HG03520 (cell line): ENCODE measurements around the gene SOD3.

ENCODE experiments used
- ATAC-seq: cut with Tn5 transposase; IDR thresholded peaks from one replicate; pipeline ENCODE4 v1.9.1; 2021; ENCODE audit warnings: mild to moderate bottlenecking, moderate library complexity; ENCODE audit not compliant: unreplicated experiment

SOD3 gene

DNA sequence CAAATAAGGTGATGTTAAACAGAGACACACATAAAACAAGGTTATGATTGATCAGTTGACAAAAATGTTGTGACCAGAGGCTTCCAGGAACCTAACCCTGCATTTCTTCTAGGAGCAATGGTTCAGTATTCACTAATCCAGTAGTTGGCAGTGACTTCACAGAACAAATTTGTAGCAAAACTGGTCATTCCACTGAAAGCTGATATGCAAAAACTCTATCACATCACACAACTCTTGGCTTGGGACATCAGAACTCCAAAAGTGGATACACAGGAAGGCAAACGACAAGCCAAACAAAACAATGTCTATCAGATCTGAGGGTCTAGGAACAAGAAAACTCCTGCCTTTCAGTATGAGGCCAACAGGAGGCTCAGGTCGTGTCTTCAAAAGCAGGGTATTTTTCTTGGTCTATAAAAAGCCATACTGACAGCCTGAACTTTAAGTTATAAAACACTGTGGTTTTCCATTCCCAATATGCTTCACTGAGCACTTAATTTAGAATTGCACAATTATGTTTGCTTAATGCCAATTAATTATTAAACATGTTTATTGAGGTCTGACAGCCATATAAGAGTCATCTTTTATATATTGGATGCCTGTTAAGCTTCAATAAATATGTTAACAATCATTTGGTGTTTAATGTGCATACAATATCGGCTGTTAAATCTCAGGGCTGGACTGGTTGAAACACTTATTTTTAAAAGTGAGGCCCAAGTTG is 45.6 kb downstream of the SOD3 start:
- no peak for ATAC-seq

DNA sequence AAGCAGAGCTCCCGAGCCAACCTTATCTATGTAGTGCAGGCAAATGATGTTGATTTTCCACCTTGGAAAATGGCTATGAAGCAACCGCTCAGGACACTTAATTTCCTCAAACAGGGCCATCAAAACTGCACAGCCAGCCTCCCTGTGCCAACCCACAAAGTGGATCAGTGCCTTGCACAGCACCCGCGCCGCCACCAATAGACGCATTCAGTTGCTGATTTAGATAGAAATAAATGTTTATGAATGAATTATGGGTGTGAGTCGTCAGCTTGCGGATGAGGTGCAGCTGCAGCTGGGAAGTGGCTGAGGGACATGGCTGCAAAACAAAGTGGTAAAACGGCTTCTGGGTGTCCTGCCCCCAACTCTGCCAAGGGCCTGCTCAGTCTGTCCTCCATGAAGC is 47.0 kb downstream of the SOD3 start:
- no peak for ATAC-seq

DNA sequence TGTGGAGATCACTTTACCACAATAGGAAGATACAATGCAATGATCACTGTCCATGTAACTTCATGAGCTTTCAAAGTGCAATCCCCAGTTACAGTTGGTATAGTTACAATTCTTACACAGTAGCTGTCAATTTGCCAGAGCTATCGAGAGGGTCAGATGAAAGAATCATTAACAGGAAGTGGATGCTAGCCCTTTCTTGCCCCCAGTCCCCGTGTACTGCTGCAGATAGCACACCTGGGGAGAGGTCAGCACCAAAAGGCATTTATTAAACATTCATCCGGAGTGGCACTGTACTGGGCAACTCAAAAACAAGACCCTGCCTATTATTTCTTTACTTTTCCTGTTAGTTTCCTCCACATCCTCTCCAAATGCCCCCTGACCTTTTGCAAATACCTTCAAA is 47.7 kb downstream of the SOD3 start:
- no peak for ATAC-seq

DNA sequence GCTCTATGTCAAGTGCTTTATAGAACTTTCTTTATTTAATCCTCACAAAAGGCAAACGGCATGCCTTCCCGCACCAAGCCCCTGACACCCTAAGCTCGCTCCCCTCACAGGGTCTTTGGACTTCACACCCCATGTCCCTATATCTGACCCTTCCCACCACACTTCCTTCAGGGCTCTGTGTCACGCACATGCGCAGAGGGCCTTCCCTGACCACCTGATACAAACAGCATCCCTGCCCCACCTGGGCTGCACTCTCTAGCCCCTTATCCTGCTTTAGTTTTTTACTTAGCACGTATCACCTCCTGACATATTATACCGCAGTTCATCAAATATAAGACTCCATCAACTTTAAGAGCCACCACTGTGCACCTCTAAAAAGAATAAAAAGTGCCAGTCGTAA is 49.8 kb downstream of the SOD3 start:
- no peak for ATAC-seq

DNA sequence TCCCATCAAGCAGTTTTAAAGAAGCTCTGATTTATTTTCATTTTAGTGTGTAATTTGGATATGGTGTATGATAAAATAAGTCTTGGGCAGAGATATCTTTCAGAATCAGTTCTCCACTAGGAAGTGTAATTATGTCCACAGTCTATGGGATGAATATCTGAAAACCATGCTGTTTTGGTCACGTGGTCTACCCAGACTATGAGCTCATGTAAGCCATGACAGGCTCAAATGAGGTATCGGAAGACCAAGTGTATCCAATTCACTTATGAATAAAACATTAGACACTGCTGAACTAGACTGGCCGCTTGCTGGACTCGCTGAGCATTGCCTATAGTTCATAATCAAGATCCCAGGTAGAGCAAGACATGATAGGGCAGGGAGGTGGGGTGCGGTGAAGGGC is 50.5 kb downstream of the SOD3 start:
- ATAC-seq = no peak

DNA sequence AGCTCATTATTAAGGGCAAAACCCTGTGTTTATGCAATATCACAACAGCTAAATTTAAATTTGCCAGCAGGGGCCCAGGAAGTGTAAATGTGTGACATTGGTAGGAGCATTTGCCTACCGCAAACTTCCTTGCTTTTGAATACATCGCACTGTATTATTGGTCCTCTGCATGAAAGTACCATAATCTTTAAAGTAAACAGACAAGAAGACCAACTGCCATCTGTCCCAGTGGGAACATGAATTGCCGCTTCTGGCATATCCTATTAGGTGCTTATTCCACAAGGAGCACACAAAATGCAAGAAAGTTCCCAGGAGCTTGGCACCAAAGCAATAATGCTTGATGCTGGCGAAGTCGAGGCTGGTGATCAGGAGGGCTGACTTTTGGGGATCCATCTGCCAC is 51.3 kb downstream of the SOD3 start:
- no peak for ATAC-seq

DNA sequence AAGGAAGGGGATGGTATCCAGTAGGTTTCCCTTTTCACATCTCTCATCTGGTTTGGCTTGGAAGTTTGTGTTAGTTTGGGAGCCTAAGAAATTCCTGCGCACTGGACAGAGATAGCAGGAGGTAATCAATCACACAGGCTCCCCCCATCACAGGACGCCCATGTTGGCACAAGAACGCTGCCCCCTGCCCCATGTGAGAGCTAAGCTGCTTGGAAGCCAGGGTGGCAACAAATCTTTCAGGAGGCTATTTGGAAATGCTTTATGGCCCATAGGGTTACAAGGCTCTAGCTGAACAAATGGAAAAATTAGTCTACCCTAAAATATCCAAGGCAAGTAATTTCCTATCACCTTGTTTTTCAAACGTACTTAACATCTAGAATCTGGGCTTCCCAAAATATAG is 54.0 kb downstream of the SOD3 start:
- ATAC-seq = no peak

DNA sequence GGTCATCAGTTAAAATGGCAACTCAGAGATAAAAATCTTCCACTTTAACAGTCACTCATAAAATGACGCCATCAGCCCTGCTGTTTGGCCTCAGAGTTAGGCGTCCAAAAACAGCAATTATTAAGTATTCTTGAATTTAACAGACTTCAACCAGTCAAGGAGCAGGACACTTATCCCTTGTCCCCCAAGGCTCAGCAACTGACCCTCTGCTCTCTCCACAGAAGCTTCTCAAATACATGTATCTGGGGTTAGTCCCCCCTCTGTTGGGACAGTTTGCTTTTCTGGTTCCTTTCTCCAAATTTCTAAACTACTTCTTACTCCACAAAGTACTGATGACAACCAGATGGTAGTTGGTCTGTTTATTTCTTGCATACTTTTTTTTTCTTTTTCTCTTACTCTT is 54.4 kb downstream of the SOD3 start:
- no peak for ATAC-seq
